ENCODE results near the gene ABCD1. TPM values are rescaled to one million over a fixed set of nuclear protein-coding genes. Genes with fewer than 3 reads are reported as not detected.
"Not testable (repeated sequence)": the region's sequence is repeated elsewhere in the genome, so short reads cannot be mapped to it uniquely, and the experiment has no call there.

The ABCD1 gene
- total RNA-seq, 4 donors from 2014 or later: 14.4 to 38.8 (median 22.0) TPM

DNA sequence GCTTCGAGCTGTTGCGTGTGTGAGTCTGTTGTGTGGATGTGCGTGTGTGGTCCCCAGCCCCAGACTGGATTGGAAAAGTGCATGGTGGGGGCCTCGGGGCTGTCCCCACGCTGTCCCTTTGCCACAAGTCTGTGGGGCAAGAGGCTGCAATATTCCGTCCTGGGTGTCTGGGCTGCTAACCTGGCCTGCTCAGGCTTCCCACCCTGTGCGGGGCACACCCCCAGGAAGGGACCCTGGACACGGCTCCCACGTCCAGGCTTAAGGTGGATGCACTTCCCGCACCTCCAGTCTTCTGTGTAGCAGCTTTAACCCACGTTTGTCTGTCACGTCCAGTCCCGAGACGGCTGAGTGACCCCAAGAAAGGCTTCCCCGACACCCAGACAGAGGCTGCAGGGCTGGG lies 28.6 kb upstream of the ABCD1 start:
- Histone ChIP-seq H3K27ac (no peak overlapping the region), H3K27me3 (no peaks in the 10 kb centered on the region), H3K36me3 (peaks cover 0 to 48% of the 10 kb centered on the region in 2 donors), H3K9me3 (no peaks in the 10 kb centered on the region), H3K4me1 (peaks cover 0 to 24% (median 0%) of the 10 kb centered on the region in 3 donors), H3K4me3 (no peak overlapping the region)
- ATAC-seq: no peak
- TF ChIP-seq, protein P1, sequence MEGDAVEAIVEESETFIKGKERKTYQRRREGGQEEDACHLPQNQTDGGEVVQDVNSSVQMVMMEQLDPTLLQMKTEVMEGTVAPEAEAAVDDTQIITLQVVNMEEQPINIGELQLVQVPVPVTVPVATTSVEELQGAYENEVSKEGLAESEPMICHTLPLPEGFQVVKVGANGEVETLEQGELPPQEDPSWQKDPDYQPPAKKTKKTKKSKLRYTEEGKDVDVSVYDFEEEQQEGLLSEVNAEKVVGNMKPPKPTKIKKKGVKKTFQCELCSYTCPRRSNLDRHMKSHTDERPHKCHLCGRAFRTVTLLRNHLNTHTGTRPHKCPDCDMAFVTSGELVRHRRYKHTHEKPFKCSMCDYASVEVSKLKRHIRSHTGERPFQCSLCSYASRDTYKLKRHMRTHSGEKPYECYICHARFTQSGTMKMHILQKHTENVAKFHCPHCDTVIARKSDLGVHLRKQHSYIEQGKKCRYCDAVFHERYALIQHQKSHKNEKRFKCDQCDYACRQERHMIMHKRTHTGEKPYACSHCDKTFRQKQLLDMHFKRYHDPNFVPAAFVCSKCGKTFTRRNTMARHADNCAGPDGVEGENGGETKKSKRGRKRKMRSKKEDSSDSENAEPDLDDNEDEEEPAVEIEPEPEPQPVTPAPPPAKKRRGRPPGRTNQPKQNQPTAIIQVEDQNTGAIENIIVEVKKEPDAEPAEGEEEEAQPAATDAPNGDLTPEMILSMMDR (IDR thresholded peaks at IDR 0.05): no peak
- TF ChIP-seq POLR2AphosphoS5 (IDR thresholded peaks at IDR 0.05) (no peak), EP300 (IDR thresholded peaks at IDR 0.05) (no peak), POLR2A (IDR thresholded peaks at IDR 0.05) (no peak)
- 79% methylated on average over 3 of the region's 15 CpGs; no CpG with 5 or more reads in 1 of the 2 donors for WGBS, 2 donors (ENCODE audit: low coverage in 1 of 2)

GRCh38 chrX:153696538-153696937 lies 28.1 kb upstream of the ABCD1 start:
- Histone ChIP-seq H3K36me3 (peaks cover 0 to 52% of the 10 kb centered on the region in 2 donors), H3K4me1 (peaks cover 0 to 20% (median 0%) of the 10 kb centered on the region in 3 donors)
- not testable (repeated sequence) for H3K4me3 ChIP-seq, H3K9me3 ChIP-seq, H3K27ac ChIP-seq, ATAC-seq, H3K27me3 ChIP-seq
- no CpG with 5 or more reads among the region's 10 CpGs for WGBS, 2 donors (ENCODE audit: low coverage in 1 of 2)

DNA sequence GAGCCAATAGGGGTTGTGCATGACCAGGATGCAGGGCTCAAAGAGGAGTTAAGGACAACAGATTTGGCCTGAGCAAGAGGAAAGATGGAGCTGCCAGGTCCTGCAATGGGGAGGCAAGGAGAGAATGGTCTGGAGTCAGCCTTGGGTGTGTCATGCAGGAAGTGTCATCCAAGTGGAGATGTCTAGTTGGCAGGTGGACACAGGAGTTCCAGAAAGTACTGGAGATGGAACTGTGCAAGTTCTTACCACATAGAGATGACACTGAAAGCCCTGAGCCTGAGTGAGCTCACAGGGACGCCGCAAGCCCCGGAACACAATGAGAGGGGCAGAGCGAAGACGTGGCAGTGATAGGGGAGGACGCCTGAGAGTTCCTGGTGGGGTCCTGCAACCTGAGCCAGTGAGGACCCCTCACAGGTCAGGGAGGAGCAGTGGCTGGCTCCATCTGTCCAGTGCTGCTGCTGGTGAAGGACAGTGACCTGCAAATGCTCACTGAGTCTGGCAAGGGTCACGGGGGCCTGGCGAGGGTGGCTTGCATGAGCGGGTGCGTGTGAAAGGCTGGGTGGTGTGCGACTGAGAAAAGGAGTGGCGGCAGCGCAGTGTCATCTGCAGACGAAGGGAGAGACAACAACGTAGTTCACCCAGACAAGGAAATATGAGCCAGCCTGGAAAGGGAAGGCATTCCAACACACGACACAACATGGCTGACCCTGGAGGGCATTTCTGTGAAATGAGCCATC lies 27.5 kb upstream of the ABCD1 start:
- Histone ChIP-seq H3K4me1 (peaks cover 0 to 22% (median 0%) of the 10 kb centered on the region in 3 donors), H3K36me3 (peaks cover 0 to 58% of the 10 kb centered on the region in 2 donors)
- H3K9me3 ChIP-seq, ATAC-seq, H3K27ac ChIP-seq, H3K4me3 ChIP-seq, H3K27me3 ChIP-seq: not testable (repeated sequence)
- WGBS, 2 donors (ENCODE audit: low coverage in 1 of 2): 84 to 87% methylated on average over 7 to 11 of the region's 16 CpGs

- Histone ChIP-seq H3K27me3 (no peaks in the 10 kb centered on the region), H3K4me3 (no peak overlapping the region), H3K27ac (no peak overlapping the region), H3K9me3 (no peaks in the 10 kb centered on the region), H3K4me1 (peaks cover 0 to 32% (median 3%) of the 10 kb centered on the region in 3 donors), H3K36me3 (peaks cover 0 to 69% of the 10 kb centered on the region in 2 donors)
- WGBS, 2 donors (ENCODE audit: low coverage in 1 of 2): 63 to 74% methylated on average over 3 to 6 of the region's 16 CpGs
- ATAC-seq: no peak
- TF ChIP-seq, protein P1 (IDR thresholded peaks at IDR 0.05): no peak
- no peak for TF ChIP-seq POLR2A (IDR thresholded peaks at IDR 0.05)
- TF ChIP-seq POLR2AphosphoS5 (IDR thresholded peaks at IDR 0.05): no peak
- no peak for TF ChIP-seq EP300 (IDR thresholded peaks at IDR 0.05)
Measured at GRCh38 chrX:153697924-153698865, 26.5 kb upstream of the ABCD1 start.

DNA sequence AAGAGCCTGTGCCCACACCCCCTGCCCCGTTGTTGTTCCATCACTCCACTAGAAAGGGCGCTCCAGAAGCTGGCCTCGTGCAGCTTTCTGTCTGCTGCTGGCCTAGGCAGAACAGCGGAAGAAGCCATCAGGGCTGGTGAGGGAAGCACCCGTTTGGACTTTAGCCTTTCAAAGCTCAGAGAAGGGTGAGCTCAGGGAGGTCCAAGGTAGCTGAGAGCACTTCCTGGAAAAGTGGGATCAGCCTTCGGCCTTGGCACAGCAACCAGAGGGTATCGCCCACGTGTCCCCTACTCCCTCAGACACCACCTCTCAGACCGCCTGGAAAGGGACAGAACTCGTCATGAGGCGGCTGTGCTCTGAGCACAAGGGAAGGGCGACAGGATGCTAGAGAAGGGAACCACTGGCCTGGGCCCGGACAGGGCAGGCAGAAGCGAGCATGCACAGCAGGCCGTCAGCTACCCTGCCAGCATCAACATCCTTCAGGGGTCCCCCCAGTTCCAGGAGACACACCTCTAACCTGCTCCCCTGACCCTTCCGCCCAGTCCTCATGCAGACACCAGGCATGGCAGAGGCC lies 25.4 kb upstream of the ABCD1 start:
- not testable (repeated sequence) for ATAC-seq, H3K4me3 ChIP-seq, H3K9me3 ChIP-seq, H3K27me3 ChIP-seq
- no CpG with 5 or more reads among the region's 16 CpGs for WGBS, 2 donors (ENCODE audit: low coverage in 1 of 2)
- peaks cover 0 to 43% (median 3%) of the 10 kb centered on the region in 3 donors for H3K4me1 ChIP-seq
- peaks cover 0 to 73% of the 10 kb centered on the region in 2 donors for H3K36me3 ChIP-seq
- peak overlapping the region in 3 of 4 donors; percentile 17 to 55 (median 54) for H3K27ac ChIP-seq

GRCh38 chrX:153699784-153700371 lies 24.8 kb upstream of the ABCD1 start:
- Histone ChIP-seq H3K27ac (peak overlapping the region in 3 of 4 donors; percentile 52 to 55 (median 54)), H3K36me3 (peaks cover 0 to 68% of the 10 kb centered on the region in 2 donors), H3K4me1 (peaks cover 0 to 49% (median 3%) of the 10 kb centered on the region in 3 donors)
- WGBS, 2 donors (ENCODE audit: low coverage in 1 of 2): no CpG with 5 or more reads among the region's 18 CpGs
- ATAC-seq: peak; percentile 16
- not testable (repeated sequence) for H3K27me3 ChIP-seq, H3K4me3 ChIP-seq, H3K9me3 ChIP-seq

All from gastroesophageal sphincter (tissue), 4 donors.